ENCODE data around the gene EHHADH. TPM values are rescaled to one million over a fixed set of nuclear protein-coding genes. Genes with fewer than 3 reads are reported as not detected.
A peak's percentile ranks its signal among the peaks of the same experiment; 100 is the strongest.

The EHHADH gene
- total and polyA plus RNA-seq, 4 donors = 44.3 to 378 (median 94.9) TPM

DNA sequence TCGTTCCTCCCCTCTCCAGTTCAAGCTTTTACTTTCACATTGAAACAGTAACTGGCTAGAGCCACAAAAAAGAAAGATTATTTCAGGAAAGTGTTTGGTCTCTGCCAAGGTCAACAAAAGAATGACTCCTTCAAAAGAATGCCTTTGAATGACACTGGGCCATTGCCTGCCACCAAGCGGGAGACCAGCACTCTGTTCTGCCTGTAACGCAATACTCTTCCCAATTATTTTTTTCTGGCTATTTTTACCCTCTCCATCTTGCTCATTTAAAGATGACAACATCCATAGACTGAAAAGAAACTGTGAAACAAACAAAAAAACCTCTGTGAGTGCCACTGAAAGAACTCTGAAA lies 37.3 kb downstream of the EHHADH start:
- peak overlapping the region in 1 of 2 donors; percentile 70 for H3K9ac ChIP-seq (ENCODE audit: low read depth in 1 of 2, low read length in 2 of 2)

DNA sequence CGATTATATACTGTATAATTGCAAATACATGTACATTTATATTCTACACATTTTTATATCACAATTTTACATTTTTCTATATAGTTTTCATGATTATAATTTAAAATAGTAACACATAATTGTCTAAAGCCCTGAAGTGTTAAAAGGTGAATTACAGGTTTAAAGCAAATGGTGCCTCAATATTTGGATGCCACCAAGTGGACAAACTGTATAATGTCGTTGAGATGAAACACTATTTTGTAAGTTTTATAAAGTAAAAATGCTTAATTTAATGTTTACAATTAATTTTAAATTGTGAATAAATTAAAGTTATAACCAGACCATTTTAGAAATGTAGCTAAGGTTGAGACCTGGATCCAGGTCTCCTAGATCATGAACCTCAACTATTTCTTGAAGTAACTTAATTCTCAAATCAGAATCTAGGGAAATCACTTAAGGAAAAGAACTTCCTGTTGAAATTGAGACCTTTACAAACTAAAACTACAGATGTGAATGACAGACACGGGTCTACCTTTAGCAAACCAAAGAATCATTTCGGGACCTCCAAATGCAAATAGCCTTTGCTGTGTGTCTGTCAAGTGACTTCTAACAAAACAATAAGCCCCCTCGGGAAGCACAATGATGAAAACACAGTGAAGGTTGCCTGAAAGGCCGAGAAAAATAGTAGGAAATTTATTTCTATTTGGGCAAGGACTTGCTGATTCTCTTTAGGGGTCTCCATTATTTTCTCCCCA lies 37.8 kb downstream of the EHHADH start:
- no peaks in the 10 kb centered on the region for H3K9me3 ChIP-seq (ENCODE audit: control insufficient read depth in 4 of 4, low read length in 3 of 4)

More for the DNA sequence above, 37.3 kb downstream of the EHHADH start:
- Histone ChIP-seq H3K9me3 (ENCODE audit: control insufficient read depth in 4 of 4, low read length in 3 of 4) (no peaks in the 10 kb centered on the region), H3K4me3 (ENCODE audit: low read depth in 1 of 3, low read length in 3 of 3) (no peak overlapping the region), H3K27ac (ENCODE audit: low read depth in 1 of 2, low read length in 2 of 2) (peak overlapping the region; percentile 58 to 68), H3K27me3 (ENCODE audit: control insufficient read depth in 4 of 4, insufficient read depth in 4 of 4, low read length in 3 of 4) (no peaks in the 10 kb centered on the region), H3K4me1 (ENCODE audit: control insufficient read depth in 4 of 4, insufficient read depth in 4 of 4, low read length in 3 of 4) (peaks cover 0 to 11% (median 8%) of the 10 kb centered on the region in 4 donors), H3K36me3 (ENCODE audit: control insufficient read depth in 4 of 4, insufficient read depth in 3 of 4, low read depth in 1 of 4, low read length in 3 of 4) (peaks cover 2 to 40% (median 28%) of the 10 kb centered on the region in 4 donors)
- no peak for TF ChIP-seq NR2F2 (IDR thresholded peaks at IDR 0.05)
- TF ChIP-seq RAD21 (IDR thresholded peaks at IDR 0.05) = peak; percentile 19 to 21
- TF ChIP-seq YY1 (IDR thresholded peaks at IDR 0.05) = no peak
- DNase-seq (ENCODE audit: low spot score) = no peak
- 15% methylated on average over 3 of the region's 3 CpGs for WGBS

DNA sequence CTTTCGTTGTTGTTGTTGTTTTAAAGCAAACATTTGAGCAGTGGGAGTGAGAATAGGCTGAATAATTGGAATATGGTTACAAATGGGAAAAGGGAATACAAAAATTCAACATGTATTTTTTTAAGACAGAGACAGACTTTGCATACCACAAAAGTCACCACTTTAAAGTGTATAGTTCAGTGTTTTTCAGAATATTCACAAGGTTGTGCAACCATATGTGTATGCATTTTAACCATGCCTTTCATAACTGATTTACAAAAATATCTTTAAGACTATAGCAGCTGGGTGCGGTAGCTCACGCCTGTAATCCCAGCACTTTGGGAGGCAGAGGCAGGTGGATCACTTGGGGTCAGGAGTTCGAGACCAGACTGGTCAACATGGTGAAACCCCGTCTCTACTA lies 41.3 kb downstream of the EHHADH start:
- H3K36me3 ChIP-seq (ENCODE audit: control insufficient read depth in 4 of 4, insufficient read depth in 3 of 4, low read depth in 1 of 4, low read length in 3 of 4) = peaks cover 4 to 28% (median 18%) of the 10 kb centered on the region in 4 donors
- H3K27me3 ChIP-seq (ENCODE audit: control insufficient read depth in 4 of 4, insufficient read depth in 4 of 4, low read length in 3 of 4) = no peaks in the 10 kb centered on the region
- WGBS = 95% methylated on average over 5 of the region's 5 CpGs
- DNase-seq (ENCODE audit: low spot score) = no peak
- no peak overlapping the region for H3K4me3 ChIP-seq (ENCODE audit: low read depth in 1 of 3, low read length in 3 of 3)
- H3K27ac ChIP-seq (ENCODE audit: low read depth in 1 of 2, low read length in 2 of 2) = no peak overlapping the region
- peaks cover 0 to 20% (median 10%) of the 10 kb centered on the region in 4 donors for H3K4me1 ChIP-seq (ENCODE audit: control insufficient read depth in 4 of 4, insufficient read depth in 4 of 4, low read length in 3 of 4)
- no peak overlapping the region for H3K9ac ChIP-seq (ENCODE audit: low read depth in 1 of 2, low read length in 2 of 2)
- no peaks in the 10 kb centered on the region for H3K9me3 ChIP-seq (ENCODE audit: control insufficient read depth in 4 of 4, low read length in 3 of 4)
- no peak for TF ChIP-seq FOXA1 (IDR thresholded peaks at IDR 0.05)
- TF ChIP-seq SP1 (IDR thresholded peaks at IDR 0.05) = no peak
- no peak for TF ChIP-seq RXRA (IDR thresholded peaks at IDR 0.05)
- TF ChIP-seq, protein P1, sequence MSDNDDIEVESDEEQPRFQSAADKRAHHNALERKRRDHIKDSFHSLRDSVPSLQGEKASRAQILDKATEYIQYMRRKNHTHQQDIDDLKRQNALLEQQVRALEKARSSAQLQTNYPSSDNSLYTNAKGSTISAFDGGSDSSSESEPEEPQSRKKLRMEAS (IDR thresholded peaks at IDR 0.05) = no peak
- no peak for TF ChIP-seq HNF4G (IDR thresholded peaks at IDR 0.05)
- TF ChIP-seq TAF1 (conservative IDR thresholded peaks at IDR 0.05) = no peak
- no peak for TF ChIP-seq JUND (IDR thresholded peaks at IDR 0.05)
- no peak for TF ChIP-seq REST (IDR thresholded peaks at IDR 0.05)
- TF ChIP-seq GABPA (IDR thresholded peaks at IDR 0.05 in 1 of 2, conservative IDR thresholded peaks at IDR 0.05 in 1 of 2) = no peak
- TF ChIP-seq NR2F2 (IDR thresholded peaks at IDR 0.05) = no peak
- TF ChIP-seq, protein P2, sequence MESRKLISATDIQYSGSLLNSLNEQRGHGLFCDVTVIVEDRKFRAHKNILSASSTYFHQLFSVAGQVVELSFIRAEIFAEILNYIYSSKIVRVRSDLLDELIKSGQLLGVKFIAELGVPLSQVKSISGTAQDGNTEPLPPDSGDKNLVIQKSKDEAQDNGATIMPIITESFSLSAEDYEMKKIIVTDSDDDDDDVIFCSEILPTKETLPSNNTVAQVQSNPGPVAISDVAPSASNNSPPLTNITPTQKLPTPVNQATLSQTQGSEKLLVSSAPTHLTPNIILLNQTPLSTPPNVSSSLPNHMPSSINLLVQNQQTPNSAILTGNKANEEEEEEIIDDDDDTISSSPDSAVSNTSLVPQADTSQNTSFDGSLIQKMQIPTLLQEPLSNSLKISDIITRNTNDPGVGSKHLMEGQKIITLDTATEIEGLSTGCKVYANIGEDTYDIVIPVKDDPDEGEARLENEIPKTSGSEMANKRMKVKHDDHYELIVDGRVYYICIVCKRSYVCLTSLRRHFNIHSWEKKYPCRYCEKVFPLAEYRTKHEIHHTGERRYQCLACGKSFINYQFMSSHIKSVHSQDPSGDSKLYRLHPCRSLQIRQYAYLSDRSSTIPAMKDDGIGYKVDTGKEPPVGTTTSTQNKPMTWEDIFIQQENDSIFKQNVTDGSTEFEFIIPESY (IDR thresholded peaks at IDR 0.05) = no peak

More for the DNA sequence above, 37.8 kb downstream of the EHHADH start:
- Histone ChIP-seq H3K36me3 (ENCODE audit: control insufficient read depth in 4 of 4, insufficient read depth in 3 of 4, low read depth in 1 of 4, low read length in 3 of 4) (peaks cover 2 to 39% (median 32%) of the 10 kb centered on the region in 4 donors), H3K4me3 (ENCODE audit: low read depth in 1 of 3, low read length in 3 of 3) (no peak overlapping the region), H3K9ac (ENCODE audit: low read depth in 1 of 2, low read length in 2 of 2) (peak overlapping the region in 1 of 2 donors; percentile 70), H3K4me1 (ENCODE audit: control insufficient read depth in 4 of 4, insufficient read depth in 4 of 4, low read length in 3 of 4) (peaks cover 0 to 11% (median 8%) of the 10 kb centered on the region in 4 donors), H3K27me3 (ENCODE audit: control insufficient read depth in 4 of 4, insufficient read depth in 4 of 4, low read length in 3 of 4) (no peaks in the 10 kb centered on the region), H3K27ac (ENCODE audit: low read depth in 1 of 2, low read length in 2 of 2) (peak overlapping the region; percentile 58 to 68)
- 27% methylated on average over 6 of the region's 6 CpGs for whole genome bisulfite sequencing
- DNase-seq (ENCODE audit: low spot score) = no peak
- TF ChIP-seq YY1 (IDR thresholded peaks at IDR 0.05) (no peak), RAD21 (IDR thresholded peaks at IDR 0.05) (peak; percentile 56 to 70), TAF1 (conservative IDR thresholded peaks at IDR 0.05) (no peak), ATF3 (IDR thresholded peaks at IDR 0.05) (no peak), CTCF (IDR thresholded peaks at IDR 0.05; ENCODE audit: low read depth, low read length, missing input control) (peak; percentile 34), RXRA (IDR thresholded peaks at IDR 0.05) (no peak), JUND (IDR thresholded peaks at IDR 0.05) (no peak)
